ENCODE results near the gene GPC3.

- no peak for TF ChIP-seq POLR2A (IDR thresholded peaks at IDR 0.05)
- no peak for TF ChIP-seq CTCF (IDR thresholded peaks at IDR 0.05 in 4 of 5, conservative IDR thresholded peaks at IDR 0.05 in 1 of 5)
Measured at GRCh38 chrX:133698298-133698697, 287.1 kb downstream of the GPC3 start.
